Neural cell (in vitro differentiated cells): ENCODE measurements around the gene STX16. TPM values are rescaled to one million over a fixed set of nuclear protein-coding genes. Genes with fewer than 3 reads are reported as not detected.

Experiments
- H2AFZ ChIP-seq: fragments of 200-600, 300-800 bp; sonication (generic), shearing (Covaris generic); 2 replicates; pipeline ENCODE4 v1.6.0; 2014; ENCODE audit warnings: low read depth, mild to moderate bottlenecking, antibody characterized with exemption, low read length, moderate library complexity
- H3F3A ChIP-seq: fragments of 200-600 bp; shearing (Covaris generic); 2 replicates; pipeline ENCODE4 v1.6.1; 2016; ENCODE audit warnings: mild to moderate bottlenecking, moderate library complexity, mixed read lengths, antibody characterized with exemption, low read length; ENCODE audit not compliant: insufficient read depth, poor library complexity, severe bottlenecking
- H3K27ac ChIP-seq: fragments of 200-600, 300-800 bp; sonication (generic), shearing (Covaris generic); 2 replicates; pipeline ENCODE4 v1.5.1; 2014; ENCODE audit warnings: mild to moderate bottlenecking, low read length, moderate library complexity
- H3K27me3 ChIP-seq: fragments of 300-800, 200-600 bp; sonication (generic), shearing (Covaris generic); 2 replicates; pipeline ENCODE4 v1.6.0; 2014; ENCODE audit warnings: mild to moderate bottlenecking, low read depth, low read length, moderate library complexity; ENCODE audit not compliant: insufficient read depth
- H3K36me3 ChIP-seq: fragments of 300-800, 200-600 bp; sonication (generic), shearing (Covaris generic); 2 replicates; pipeline ENCODE4 v1.5.1; 2014; ENCODE audit warnings: mild to moderate bottlenecking, antibody characterized with exemption, low read length, moderate library complexity; ENCODE audit not compliant: insufficient read depth
- H3K4me2 ChIP-seq: fragments of 300-800, 200-600 bp; sonication (generic), shearing (Covaris generic); 2 replicates; pipeline ENCODE4 v1.6.0; 2014; ENCODE audit warnings: mild to moderate bottlenecking, low read length
- H3K4me3 ChIP-seq: fragments of 300-800, 200-600 bp; sonication (generic), shearing (Covaris generic); 2 replicates; pipeline ENCODE4 v1.5.1; 2014; ENCODE audit warnings: mild to moderate bottlenecking, low read length, moderate library complexity
- H3K79me2 ChIP-seq: fragments of 200-600 bp; shearing (Covaris generic); replicated peaks from 2 replicates; pipeline ENCODE4 v1.6.0; 2014; ENCODE audit warnings: mild to moderate bottlenecking, low read length, moderate library complexity; ENCODE audit not compliant: insufficient read depth
- H3K9ac ChIP-seq: fragments of 300-800, 200-600 bp; sonication (generic), shearing (Covaris generic); 2 replicates; pipeline ENCODE4 v1.6.1; 2016; ENCODE audit warnings: mild to moderate bottlenecking, low read length, mixed read lengths
- H3K9me2 ChIP-seq: fragments of 200-600 bp; shearing (Covaris generic); 2 replicates; pipeline ENCODE4 v1.6.1; 2016; ENCODE audit warnings: mild to moderate bottlenecking, low read length, mixed read lengths; ENCODE audit not compliant: insufficient read depth
- H3K9me3 ChIP-seq: fragments of 200-600, 300-800 bp; sonication (generic), shearing (Covaris generic); 2 replicates; pipeline ENCODE4 v1.6.1; 2016; ENCODE audit warnings: mild to moderate bottlenecking, mixed run types, low read length, moderate library complexity, mixed read lengths
- H4K20me1 ChIP-seq: fragments of 200-600 bp; shearing (Covaris generic); 2 replicates; pipeline ENCODE4 v1.6.1; 2016; ENCODE audit warnings: mild to moderate bottlenecking, mixed run types; ENCODE audit not compliant: insufficient read depth
- EP300 ChIP-seq: fragments of 450-650 bp; conservative IDR thresholded peaks from 2 replicates; pipeline ENCODE4 v1.6.1; 2014; ENCODE audit warnings: antibody characterized with exemption, mild to moderate bottlenecking, moderate library complexity; ENCODE audit not compliant: poor library complexity, severe bottlenecking
- EZH2 ChIP-seq: fragments of 200-600, 300-800 bp; shearing (Covaris generic), sonication (generic); IDR thresholded peaks from 2 replicates; pipeline ENCODE4 v1.6.1; 2014; ENCODE audit warnings: antibody characterized with exemption, low read length, borderline replicate concordance, mild to moderate bottlenecking; ENCODE audit not compliant: insufficient read depth, poor library complexity, severe bottlenecking
- MXI1 ChIP-seq: fragments of 450-650 bp; conservative IDR thresholded peaks from 2 replicates; pipeline ENCODE4 v1.6.1; 2014; ENCODE audit warnings: antibody characterized with exemption, mild to moderate bottlenecking; ENCODE audit not compliant: poor library complexity, severe bottlenecking
- POLR2AphosphoS5 ChIP-seq: IDR thresholded peaks from 2 replicates; pipeline ENCODE4 v1.6.1; 2012
- RAD21 ChIP-seq: fragments of 450-650 bp; conservative IDR thresholded peaks from 2 replicates; pipeline ENCODE4 v1.6.1; 2014; ENCODE audit warnings: antibody characterized with exemption, mild to moderate bottlenecking, moderate library complexity
- SMC3 ChIP-seq: fragments of 450-650 bp; conservative IDR thresholded peaks from 2 replicates; pipeline ENCODE4 v1.6.1; 2014; ENCODE audit warnings: antibody characterized with exemption, mild to moderate bottlenecking, moderate library complexity; ENCODE audit not compliant: poor library complexity
- TAF1 ChIP-seq: IDR thresholded peaks from 2 replicates; pipeline ENCODE4 v1.6.1; 2012; ENCODE audit warnings: low read depth
- polyA minus RNA-seq: library from RNA; depleted of rRNA, polyadenylated mRNA; stranded (reverse); fragments of >200 nt; gene quantifications from 2 replicates; pipeline ENCODE4 v1.2.3, GENCODE V29; 2014
- polyA plus RNA-seq: library from polyadenylated mRNA; depleted of rRNA; stranded (reverse); fragments of >200 nt; gene quantifications from 2 replicates; pipeline ENCODE4 v1.2.3, GENCODE V29; 2014
- TF ChIP-seq, protein P1 (sequence below): IDR thresholded peaks from 2 replicates; pipeline ENCODE4 v1.6.1; 2012; ENCODE audit warnings: borderline replicate concordance
- TF ChIP-seq, protein P2 (sequence below): fragments of 450-650 bp; IDR thresholded peaks from 2 replicates; pipeline ENCODE4 v1.5.1; 2014; ENCODE audit warnings: antibody characterized with exemption, mild to moderate bottlenecking, moderate library complexity; ENCODE audit not compliant: poor library complexity, severe bottlenecking

The STX16 gene, protein sequence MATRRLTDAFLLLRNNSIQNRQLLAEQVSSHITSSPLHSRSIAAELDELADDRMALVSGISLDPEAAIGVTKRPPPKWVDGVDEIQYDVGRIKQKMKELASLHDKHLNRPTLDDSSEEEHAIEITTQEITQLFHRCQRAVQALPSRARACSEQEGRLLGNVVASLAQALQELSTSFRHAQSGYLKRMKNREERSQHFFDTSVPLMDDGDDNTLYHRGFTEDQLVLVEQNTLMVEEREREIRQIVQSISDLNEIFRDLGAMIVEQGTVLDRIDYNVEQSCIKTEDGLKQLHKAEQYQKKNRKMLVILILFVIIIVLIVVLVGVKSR
- polyA plus RNA-seq = 120 and 130 TPM in 2 replicates
- 99.0 and 99.1 TPM in 2 replicates for polyA minus RNA-seq

DNA sequence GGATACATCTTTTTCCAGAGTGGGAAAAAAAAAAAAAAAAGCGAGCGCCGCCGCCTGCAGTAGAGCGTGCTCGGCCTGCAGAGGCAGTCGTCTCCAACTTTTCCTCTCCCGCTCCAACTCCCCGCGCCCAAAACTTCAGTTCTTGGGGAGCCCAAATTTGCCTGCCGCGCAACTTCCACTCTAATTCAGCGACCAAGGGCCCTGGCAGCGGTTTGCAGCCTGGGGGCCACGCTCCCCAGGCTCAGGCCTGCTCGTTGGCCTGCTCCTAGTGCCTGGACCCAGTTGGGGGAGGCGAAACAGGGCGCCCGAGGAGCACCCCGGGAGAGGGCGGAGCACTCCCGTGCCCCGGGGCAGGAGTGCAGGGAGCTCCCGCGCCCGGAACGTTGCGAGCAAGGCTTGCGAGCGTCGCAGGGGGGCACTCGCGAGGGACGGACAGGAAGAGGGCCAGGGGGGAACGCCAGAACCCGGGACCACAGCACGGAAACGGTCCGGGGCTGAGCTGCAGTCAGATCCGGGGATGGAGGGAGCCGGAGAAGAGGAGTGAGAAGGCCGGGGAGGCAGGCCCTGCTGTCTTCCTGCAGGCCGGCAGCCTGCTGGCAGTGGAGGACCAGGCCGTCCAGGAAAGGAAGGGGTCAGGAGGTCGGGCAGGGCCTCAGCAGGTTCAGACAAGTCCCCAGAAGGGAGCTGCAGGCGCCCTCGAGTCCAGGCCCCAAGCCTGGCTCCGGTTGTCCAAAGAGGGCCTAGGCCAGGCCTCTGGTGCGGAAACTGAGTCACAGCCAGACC, at the start of gene STX16:
STX16 (plus strand) TSS at position 508 of the 783 bp plus-strand sequence. CDS start 724 bp downstream, outside the sequence.
- Histone ChIP-seq H3F3A (no peaks in the 10 kb centered on the region), H2AFZ (peak within 1 kb of the TSS; percentile 99), H4K20me1 (peaks cover 22% of the 10 kb centered on the region), H3K4me2 (peak within 1 kb of the TSS; percentile 82), H3K27ac (peak within 1 kb of the TSS; percentile 85), H3K4me3 (peak within 1 kb of the TSS; percentile 77), H3K79me2 (peaks cover 41% of the 10 kb centered on the region), H3K27me3 (peaks cover 15% of the 10 kb centered on the region), H3K9ac (peak within 1 kb of the TSS; percentile 92), H3K36me3 (no peaks in the 10 kb centered on the region), H3K9me3 (no peaks in the 10 kb centered on the region), H3K9me2 (no peaks in the 10 kb centered on the region)
- TF ChIP-seq, protein P1, sequence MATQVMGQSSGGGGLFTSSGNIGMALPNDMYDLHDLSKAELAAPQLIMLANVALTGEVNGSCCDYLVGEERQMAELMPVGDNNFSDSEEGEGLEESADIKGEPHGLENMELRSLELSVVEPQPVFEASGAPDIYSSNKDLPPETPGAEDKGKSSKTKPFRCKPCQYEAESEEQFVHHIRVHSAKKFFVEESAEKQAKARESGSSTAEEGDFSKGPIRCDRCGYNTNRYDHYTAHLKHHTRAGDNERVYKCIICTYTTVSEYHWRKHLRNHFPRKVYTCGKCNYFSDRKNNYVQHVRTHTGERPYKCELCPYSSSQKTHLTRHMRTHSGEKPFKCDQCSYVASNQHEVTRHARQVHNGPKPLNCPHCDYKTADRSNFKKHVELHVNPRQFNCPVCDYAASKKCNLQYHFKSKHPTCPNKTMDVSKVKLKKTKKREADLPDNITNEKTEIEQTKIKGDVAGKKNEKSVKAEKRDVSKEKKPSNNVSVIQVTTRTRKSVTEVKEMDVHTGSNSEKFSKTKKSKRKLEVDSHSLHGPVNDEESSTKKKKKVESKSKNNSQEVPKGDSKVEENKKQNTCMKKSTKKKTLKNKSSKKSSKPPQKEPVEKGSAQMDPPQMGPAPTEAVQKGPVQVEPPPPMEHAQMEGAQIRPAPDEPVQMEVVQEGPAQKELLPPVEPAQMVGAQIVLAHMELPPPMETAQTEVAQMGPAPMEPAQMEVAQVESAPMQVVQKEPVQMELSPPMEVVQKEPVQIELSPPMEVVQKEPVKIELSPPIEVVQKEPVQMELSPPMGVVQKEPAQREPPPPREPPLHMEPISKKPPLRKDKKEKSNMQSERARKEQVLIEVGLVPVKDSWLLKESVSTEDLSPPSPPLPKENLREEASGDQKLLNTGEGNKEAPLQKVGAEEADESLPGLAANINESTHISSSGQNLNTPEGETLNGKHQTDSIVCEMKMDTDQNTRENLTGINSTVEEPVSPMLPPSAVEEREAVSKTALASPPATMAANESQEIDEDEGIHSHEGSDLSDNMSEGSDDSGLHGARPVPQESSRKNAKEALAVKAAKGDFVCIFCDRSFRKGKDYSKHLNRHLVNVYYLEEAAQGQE = no peak
- TF ChIP-seq EP300 (peak; percentile 34), MXI1 (peak; percentile 55), SMC3 (peak; percentile 43), TAF1 (no peak), RAD21 (peak; percentile 61), POLR2AphosphoS5 (peak; percentile 92), EZH2 (no peak)
- TF ChIP-seq, protein P2, sequence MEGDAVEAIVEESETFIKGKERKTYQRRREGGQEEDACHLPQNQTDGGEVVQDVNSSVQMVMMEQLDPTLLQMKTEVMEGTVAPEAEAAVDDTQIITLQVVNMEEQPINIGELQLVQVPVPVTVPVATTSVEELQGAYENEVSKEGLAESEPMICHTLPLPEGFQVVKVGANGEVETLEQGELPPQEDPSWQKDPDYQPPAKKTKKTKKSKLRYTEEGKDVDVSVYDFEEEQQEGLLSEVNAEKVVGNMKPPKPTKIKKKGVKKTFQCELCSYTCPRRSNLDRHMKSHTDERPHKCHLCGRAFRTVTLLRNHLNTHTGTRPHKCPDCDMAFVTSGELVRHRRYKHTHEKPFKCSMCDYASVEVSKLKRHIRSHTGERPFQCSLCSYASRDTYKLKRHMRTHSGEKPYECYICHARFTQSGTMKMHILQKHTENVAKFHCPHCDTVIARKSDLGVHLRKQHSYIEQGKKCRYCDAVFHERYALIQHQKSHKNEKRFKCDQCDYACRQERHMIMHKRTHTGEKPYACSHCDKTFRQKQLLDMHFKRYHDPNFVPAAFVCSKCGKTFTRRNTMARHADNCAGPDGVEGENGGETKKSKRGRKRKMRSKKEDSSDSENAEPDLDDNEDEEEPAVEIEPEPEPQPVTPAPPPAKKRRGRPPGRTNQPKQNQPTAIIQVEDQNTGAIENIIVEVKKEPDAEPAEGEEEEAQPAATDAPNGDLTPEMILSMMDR = peak; percentile 78

DNA sequence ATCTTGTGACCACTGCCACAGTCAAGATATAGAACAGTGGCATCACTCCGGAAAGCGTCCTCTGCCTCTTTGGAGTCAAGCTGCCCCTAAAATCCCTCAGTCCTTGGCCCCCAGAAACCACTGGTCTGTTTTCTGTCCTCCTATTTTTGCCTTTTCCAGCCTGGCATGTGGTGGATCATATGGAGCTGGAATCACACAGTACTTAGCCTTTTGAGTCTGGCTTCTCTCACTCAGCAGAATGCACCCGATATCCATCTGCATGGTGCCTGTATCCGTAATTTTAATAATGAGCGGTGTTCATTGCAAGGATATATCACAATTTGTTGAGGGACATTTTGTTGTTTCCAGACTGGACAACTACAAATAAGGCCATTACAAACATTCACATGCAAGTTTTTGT, 49.0 kb upstream of the STX16 start:
- Histone ChIP-seq H3K27ac (no peak overlapping the region), H3K9me3 (no peaks in the 10 kb centered on the region), H2AFZ (no peak overlapping the region), H3K9me2 (no peaks in the 10 kb centered on the region), H3K4me2 (no peak overlapping the region), H3K4me3 (no peak overlapping the region), H3K27me3 (no peaks in the 10 kb centered on the region), H3K36me3 (no peaks in the 10 kb centered on the region), H3F3A (no peaks in the 10 kb centered on the region), H3K79me2 (no peaks in the 10 kb centered on the region), H4K20me1 (no peaks in the 10 kb centered on the region), H3K9ac (no peak overlapping the region)
- TF ChIP-seq POLR2AphosphoS5 = no peak
- TF ChIP-seq MXI1 = no peak
- TF ChIP-seq SMC3 = no peak
- no peak for TF ChIP-seq RAD21
- TF ChIP-seq TAF1 = no peak
- TF ChIP-seq, protein P1 = no peak
